HG03571 (cell line): ENCODE results near the gene MYO5A.
"Not testable (repeated sequence)": the region's sequence is repeated elsewhere in the genome, so short reads cannot be mapped to it uniquely, and the experiment has no call there.

Experiments used
- ATAC-seq: cut with Tn5 transposase; IDR thresholded peaks from one replicate; pipeline ENCODE4 v1.9.1; 2021; ENCODE audit not compliant: unreplicated experiment

The MYO5A gene

GRCh38 chr15:52546031-52546751 is 17.5 kb upstream of the MYO5A start:
- no peak for ATAC-seq

- ATAC-seq: no peak
Measured at GRCh38 chr15:52540374-52541012, 11.8 kb upstream of the MYO5A start.

DNA sequence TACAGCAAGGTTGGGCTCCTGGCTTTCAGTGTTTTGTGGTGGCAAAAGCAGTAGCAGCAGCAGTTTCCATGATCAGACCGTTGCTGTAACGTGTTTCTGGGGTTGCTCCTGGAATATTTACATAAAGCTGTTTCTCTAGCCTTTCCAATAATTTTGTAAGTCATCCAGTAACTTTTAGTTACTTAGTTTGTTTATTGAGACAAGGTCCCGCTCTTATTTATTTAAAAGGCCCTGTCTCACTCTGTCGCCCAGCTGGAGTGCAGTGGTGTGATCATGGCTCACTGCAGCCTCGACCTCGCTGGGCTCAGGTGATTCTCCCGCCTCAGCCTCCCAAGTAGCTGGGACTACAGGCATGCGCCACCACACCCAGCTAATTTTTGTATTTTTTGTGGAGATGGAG is 8.8 kb upstream of the MYO5A start:
- no peak for ATAC-seq

DNA sequence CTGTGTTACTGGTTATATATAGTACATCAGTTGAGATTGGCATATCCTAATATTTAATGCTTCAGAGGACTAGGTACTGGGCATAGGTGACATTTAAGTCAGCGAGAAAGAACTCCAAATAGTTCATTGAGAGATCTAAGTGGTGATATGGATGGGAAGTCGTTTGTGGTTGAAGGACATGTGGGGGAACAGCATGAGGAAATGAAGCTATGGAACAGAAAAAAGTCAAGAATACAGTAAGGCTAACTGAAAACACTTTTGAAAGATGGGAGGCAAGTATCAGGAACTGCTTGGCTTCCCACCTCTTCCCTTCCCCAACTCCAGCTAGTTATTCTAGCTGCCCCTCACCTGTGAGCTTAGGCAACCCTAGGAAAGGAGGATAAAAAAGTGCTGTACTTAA is 3.7 kb upstream of the MYO5A start:
- no peak for ATAC-seq

DNA sequence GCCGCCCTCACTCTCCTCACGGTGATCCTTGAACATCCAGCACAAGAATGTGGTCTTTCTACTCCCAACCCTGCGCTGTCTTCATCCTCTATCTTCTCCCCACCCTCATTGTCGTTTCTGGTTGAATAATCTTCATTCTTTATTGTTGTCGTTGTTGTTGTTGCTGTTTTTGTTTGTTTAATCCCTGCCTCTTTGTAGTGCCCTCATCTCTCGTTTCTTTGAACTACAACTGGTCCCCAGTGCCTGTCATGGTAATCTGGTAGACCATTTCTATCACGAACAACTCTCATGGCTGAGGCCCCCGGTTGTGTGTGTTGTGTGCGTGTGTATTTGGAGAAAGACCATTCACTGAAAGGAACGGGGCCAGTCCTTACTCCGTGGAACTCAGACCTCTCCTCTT is 1.3 kb upstream of the MYO5A start:
- ATAC-seq: no peak

DNA sequence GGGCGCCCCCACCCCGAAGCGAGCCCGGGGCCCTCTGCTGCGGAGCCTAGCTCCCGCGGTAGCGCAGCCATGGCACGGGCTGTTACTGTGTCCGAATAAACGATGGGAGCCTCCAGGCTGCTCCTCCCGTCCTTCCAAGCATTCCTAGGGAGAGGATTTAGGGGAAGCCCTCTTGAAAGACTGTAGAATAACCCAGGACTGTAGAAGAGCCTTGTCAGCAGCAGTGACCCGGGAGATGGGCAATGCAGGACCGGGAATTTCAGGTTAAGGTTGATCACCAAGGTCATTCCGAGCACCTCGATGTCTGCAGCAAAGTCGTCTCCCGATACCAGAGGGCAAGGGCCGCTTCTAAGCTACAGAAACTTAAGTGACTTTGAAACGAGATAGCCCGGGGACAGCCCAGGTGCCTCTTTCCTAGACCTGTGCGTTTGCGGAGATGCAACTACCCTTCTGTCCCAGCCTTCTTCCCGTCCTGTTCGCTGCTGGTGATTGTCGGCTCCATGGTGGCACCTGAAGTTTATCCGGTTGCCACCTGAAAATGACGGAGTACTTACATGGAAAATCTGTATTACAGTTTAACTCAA is 753 bp upstream of the MYO5A start:
- ATAC-seq: no peak

DNA sequence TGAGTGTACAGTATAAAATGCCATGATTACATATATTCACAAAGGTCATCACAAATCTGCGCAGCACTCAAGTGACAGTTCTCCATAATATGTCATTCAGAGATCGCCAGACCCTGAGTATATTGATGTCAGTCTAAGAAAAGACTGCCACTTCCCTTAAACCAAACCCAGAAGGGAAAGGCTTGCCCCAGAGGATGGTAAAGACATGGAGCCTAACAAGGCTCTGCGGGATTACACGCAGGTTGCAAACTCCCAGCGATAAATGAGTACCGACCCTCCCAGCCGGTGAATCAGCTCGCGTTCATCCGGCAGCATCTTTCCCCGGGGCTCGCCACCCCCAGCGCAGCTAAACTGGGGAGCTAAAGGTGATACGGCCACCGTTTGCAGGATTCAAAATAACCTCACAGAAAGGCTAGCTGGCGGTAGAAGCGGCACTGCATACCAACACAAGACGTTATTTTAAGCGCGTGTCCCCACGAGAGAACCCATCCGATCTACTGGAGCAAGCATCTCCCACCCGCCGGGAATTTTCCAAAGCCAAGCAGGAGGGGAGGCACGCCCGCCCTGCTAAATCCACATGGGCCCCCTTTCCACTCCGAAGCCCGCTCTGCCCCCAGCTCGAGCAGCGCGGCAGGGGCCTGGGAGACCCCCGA is 643 bp downstream of the MYO5A start:
- ATAC-seq: peak; percentile 5

- no peak for ATAC-seq
Measured at GRCh38 chr15:52527196-52527910, 1.3 kb downstream of the MYO5A start.

- no peak for ATAC-seq
Measured at GRCh38 chr15:52524223-52525136, 4.2 kb downstream of the MYO5A start.

- no peak for ATAC-seq
Measured at GRCh38 chr15:52523647-52524046, 5.0 kb downstream of the MYO5A start.

DNA sequence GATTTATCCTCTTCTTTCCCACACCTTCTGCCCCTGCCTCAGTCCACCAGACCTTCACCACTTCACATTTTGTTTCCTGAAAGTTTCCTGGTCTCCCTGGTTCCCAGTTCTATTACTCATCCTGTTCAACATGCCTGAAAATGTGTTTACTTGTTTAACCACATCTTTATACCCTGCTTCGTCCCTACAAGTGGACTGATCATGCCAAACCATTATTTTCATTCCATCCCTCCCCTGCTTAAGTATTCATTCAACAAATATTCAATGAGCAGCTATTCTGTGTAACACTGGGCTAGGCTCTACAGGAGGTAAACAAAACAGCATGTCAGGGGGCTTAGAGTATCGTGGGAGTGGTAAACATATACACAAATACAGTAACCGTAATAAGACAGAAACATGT is 5.5 kb downstream of the MYO5A start:
- no peak for ATAC-seq

- ATAC-seq: no peak
Measured at GRCh38 chr15:52521682-52522081, 7.0 kb downstream of the MYO5A start.

GRCh38 chr15:52520421-52520820 is 8.3 kb downstream of the MYO5A start:
- no peak for ATAC-seq

DNA sequence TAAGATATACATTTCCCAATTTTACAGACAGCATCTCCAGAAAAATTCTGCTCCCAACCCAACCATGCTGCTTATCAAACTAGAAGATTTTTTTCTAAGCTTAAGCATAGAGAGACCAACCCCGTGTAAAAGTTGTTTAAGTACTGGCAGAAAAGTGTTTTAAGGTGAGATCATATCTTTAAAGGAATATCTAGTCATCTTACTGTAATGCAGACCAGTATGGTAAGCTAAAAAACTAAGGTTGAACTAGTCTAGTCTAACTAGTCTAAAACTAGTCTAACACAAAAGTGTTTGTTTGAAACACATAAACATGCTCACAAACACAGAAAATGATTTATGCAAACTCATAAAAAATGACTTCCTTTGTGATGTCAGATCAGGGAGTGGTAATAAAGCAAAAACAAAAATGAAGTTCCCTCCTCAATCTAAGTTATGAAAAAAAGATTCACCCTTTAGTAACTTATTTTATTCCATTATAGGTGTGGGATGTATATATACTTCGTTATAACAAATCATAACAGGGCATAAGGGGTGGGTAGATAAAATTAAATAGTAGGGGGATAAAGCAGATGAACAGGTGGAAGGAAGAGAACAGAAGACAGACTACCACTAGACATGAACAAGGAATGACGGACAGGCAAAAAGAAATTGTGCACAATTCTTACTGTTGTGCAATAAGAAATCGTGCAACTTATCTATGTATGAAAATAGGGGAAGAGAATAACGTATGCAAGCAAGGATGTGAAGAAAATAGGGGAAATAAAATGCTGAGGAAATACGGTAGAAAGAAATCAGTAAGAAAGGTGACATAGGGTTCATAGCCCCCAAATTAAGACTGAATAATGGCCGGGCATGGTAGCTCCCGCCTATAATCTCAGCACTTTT is 10.0 kb downstream of the MYO5A start:
- ATAC-seq: no peak

- ATAC-seq: no peak
Measured at GRCh38 chr15:52517014-52517413, 11.7 kb downstream of the MYO5A start.

DNA sequence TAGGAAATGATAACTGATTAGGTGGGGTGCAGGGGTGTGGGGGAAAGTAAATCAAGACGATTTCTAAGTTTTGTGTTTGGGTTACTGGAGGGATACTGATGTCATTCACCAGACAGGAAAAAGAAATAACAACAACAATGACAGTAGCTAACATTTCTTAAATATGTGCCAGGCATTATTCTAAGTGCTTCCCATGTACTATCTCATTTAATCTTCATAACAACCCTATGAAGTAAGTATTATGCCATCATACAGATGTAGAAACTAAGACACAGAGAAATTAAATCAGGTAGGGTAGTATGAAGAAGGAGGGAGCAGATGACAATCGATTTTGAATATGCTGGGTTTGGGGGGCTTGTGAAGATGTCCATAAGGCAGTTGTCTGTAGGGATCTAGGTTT is 13.3 kb downstream of the MYO5A start:
- no peak for ATAC-seq

- ATAC-seq: no peak
Measured at GRCh38 chr15:52514482-52514881, 14.2 kb downstream of the MYO5A start.

DNA sequence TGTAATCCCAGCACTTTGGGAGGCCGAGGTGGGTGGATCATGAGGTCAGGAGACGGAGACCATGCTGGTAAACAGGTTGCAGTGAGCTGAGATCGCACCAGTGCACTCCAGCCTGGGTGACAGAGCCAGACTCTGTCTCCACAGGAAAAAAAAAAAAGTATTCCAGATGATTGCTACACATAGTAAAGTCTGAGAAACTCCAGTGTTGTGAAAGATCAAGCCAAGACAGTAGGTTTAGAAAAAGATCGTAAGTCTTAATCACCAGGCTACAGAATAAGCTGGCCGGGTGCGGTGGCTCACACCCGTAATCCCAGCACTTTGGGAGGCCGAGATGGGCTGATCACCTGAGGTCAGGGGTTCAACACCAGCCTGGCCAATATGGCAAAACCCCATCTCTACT is 15.8 kb downstream of the MYO5A start:
- ATAC-seq: not testable (repeated sequence)

- no peak for ATAC-seq
Measured at GRCh38 chr15:52511084-52511483, 17.6 kb downstream of the MYO5A start.
